Effector memory CD4-positive, alpha-beta T cell (primary cell): ENCODE measurements around the gene EVI2B.
"Not testable (repeated sequence)": the region's sequence is repeated elsewhere in the genome, so short reads cannot be mapped to it uniquely, and the experiment has no call there.

Experiments used
- DNase-seq, 3 donors: peaks; one replicate each; pipeline ENCODE4 v3.0.0-alpha.2; 2020
- H3K27ac ChIP-seq: 2 replicates; pipeline ENCODE4 v1.7.0; 2013; ENCODE audit warnings: mild to moderate bottlenecking, low read length, moderate library complexity; ENCODE audit not compliant: insufficient read depth, poor library complexity, severe bottlenecking
- H3K27me3 ChIP-seq: replicated peaks from 2 replicates; pipeline ENCODE4 v1.7.0; 2013; ENCODE audit warnings: mild to moderate bottlenecking, low read length; ENCODE audit not compliant: insufficient read depth, control insufficient read depth, poor library complexity, severe bottlenecking
- H3K36me3 ChIP-seq: 2 replicates; pipeline ENCODE4 v1.7.0; 2013; ENCODE audit warnings: mild to moderate bottlenecking, low read length, moderate library complexity; ENCODE audit not compliant: control insufficient read depth, insufficient read depth
- H3K4me1 ChIP-seq: 2 replicates; pipeline ENCODE4 v1.7.0; 2013; ENCODE audit warnings: low read length, mild to moderate bottlenecking; ENCODE audit not compliant: control insufficient read depth, insufficient read depth, poor library complexity, severe bottlenecking
- H3K4me3 ChIP-seq: 2 replicates; pipeline ENCODE4 v1.7.0; 2013; ENCODE audit warnings: low read length, low read depth, mild to moderate bottlenecking; ENCODE audit not compliant: insufficient read depth, poor library complexity, severe bottlenecking
- H3K9me3 ChIP-seq: 2 replicates; pipeline ENCODE4 v1.7.0; 2013; ENCODE audit warnings: mild to moderate bottlenecking, low read length, moderate library complexity; ENCODE audit not compliant: control insufficient read depth

Gene EVI2B

DNA sequence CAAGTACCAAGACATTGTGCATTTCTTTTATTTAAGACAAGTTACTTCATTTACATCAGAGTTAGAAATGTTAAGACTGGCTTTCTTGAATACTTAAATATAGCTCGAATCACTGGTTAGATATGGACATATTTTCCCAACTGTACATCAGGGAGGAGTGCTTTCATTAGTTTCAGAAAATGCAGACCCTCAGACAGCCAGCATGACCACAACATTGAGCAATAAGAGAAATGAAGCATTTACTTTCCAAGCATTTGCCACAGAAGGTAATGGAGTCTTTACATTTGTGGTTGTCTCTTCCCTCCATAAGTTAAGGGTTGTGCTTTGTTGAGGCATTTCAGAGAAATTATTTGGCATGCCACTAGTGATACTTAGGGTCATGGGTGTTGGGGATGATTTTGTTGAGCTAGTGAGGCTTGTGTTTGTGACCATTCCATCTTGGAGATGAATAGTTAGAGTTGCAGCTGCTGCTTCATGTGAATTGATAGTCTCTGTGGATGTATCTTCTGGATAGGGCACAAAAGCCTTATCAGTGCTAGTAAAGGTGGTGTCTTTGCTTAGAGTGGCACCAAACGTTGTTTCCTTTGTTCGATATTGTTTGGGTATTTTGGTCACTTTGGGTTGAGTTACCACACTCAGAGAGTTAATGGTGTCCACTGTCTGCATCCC, 18.9 kb downstream of the EVI2B start:
- no peak for DNase-seq
- Histone ChIP-seq H3K27ac (no peak overlapping the region), H3K4me1 (no peaks in the 10 kb centered on the region), H3K27me3 (no peaks in the 10 kb centered on the region), H3K36me3 (no peaks in the 10 kb centered on the region), H3K4me3 (no peak overlapping the region), H3K9me3 (no peaks in the 10 kb centered on the region)

DNA sequence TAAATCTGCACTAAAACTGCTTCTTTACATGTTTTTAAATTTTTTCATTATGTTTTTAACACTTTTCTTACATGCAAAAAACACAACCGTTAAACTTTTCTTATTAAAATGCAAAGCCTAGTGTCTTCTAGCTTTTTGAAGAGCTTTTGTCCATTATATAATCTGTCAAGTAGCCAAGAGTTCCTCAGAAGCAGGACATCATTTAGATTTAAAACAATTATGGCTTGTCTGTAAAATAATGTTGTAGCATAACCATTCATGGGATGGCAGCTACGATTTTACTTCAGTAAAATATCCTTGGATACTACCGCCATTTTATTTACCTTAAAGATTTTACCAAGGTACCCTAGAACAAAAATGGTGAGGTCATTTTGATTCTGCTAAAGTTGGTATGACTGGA, 19.6 kb downstream of the EVI2B start:
- Histone ChIP-seq H3K4me1 (no peaks in the 10 kb centered on the region), H3K27me3 (no peaks in the 10 kb centered on the region), H3K9me3 (no peaks in the 10 kb centered on the region), H3K27ac (no peak overlapping the region), H3K36me3 (no peaks in the 10 kb centered on the region), H3K4me3 (no peak overlapping the region)
- no peak for DNase-seq

- H3K27me3 ChIP-seq: no peaks in the 10 kb centered on the region
- H3K27ac ChIP-seq: no peak overlapping the region
These were observed 20.3 kb downstream of the EVI2B start for GRCh38 chr17:31293581-31293980.

DNA sequence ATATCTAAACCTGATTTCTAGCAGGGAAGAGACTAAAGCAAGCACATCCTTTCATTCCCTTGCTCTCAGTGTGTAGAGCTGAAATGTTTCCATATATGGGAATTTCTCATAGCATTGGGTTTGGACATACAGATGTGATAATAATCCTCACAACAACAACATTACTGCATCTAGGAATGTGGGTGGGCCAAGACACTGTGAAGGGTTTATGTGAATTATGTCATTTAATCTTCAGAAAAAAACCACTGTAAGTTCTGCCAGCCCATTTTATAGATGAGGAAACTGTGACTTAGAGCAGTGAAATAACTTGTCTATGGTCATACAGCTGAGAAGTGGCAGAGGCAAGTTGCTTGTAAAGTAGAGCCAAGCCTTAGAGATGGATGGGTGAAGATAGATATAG, 22.0 kb downstream of the EVI2B start:
- Histone ChIP-seq H3K4me1 (no peaks in the 10 kb centered on the region), H3K27me3 (no peaks in the 10 kb centered on the region), H3K4me3 (no peak overlapping the region), H3K9me3 (no peaks in the 10 kb centered on the region), H3K36me3 (no peaks in the 10 kb centered on the region), H3K27ac (no peak overlapping the region)
- no peak for DNase-seq

More at GRCh38 chr17:31293581-31293980, 20.3 kb downstream of the EVI2B start:
- Histone ChIP-seq H3K4me3 (no peak overlapping the region), H3K4me1 (no peaks in the 10 kb centered on the region), H3K9me3 (no peaks in the 10 kb centered on the region), H3K36me3 (no peaks in the 10 kb centered on the region)
- no peak for DNase-seq

- Histone ChIP-seq H3K27ac (no peak overlapping the region), H3K9me3 (no peaks in the 10 kb centered on the region), H3K4me3 (no peak overlapping the region)
These were observed 24.1 kb downstream of the EVI2B start for GRCh38 chr17:31289790-31290189.

GRCh38 chr17:31287932-31288331, 25.9 kb downstream of the EVI2B start:
- H3K4me1 ChIP-seq, H3K36me3 ChIP-seq, H3K4me3 ChIP-seq, DNase-seq, H3K27me3 ChIP-seq, H3K9me3 ChIP-seq, H3K27ac ChIP-seq: not testable (repeated sequence)

More at GRCh38 chr17:31289790-31290189, 24.1 kb downstream of the EVI2B start:
- DNase-seq: no peak
- H3K27me3 ChIP-seq: no peaks in the 10 kb centered on the region
- no peaks in the 10 kb centered on the region for H3K4me1 ChIP-seq
- no peaks in the 10 kb centered on the region for H3K36me3 ChIP-seq

DNA sequence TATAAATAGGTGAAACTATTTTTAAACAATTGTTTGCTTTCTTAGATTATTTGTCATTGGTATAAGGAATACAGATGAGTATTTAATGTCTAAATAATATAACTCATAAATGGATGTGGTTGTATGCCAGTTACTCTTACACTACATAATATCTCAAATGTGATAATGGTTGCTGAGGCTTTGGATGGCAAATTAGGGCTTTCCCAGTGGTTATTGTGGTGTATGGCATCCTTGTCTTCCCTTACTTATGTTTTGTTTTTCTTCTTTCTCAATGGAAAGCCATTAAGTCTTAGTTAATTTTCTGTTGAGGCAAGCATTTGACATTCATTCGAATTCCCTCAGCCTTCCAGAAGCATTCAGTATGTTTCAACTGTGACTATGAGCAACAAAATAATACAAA, 27.3 kb downstream of the EVI2B start:
- Histone ChIP-seq H3K9me3 (no peaks in the 10 kb centered on the region), H3K27me3 (no peaks in the 10 kb centered on the region), H3K27ac (no peak overlapping the region), H3K4me3 (no peak overlapping the region), H3K4me1 (no peaks in the 10 kb centered on the region), H3K36me3 (no peaks in the 10 kb centered on the region)
- no peak for DNase-seq

DNA sequence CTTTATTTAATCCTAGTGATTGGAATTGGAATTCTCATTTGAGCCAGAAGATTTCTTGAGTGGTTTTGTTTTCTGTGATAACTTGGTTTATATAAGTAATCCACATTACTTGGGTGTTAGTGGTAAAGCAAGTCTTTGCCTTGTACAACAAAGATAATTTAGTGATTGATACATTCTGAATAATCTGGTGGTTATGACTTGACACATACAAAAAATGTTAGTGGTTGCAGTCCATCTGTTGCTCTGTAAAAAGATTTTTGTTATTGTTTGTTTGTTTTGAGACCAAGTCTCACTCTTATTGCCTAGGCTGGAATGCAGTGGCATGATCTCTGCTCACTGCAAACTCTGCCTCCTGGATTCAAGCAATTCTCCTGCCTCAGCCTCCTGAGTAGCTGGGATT, 30.0 kb downstream of the EVI2B start:
- no peaks in the 10 kb centered on the region for H3K4me1 ChIP-seq
- no peaks in the 10 kb centered on the region for H3K27me3 ChIP-seq
- H3K9me3 ChIP-seq: no peaks in the 10 kb centered on the region
- H3K27ac ChIP-seq: no peak overlapping the region
- no peak for DNase-seq
- no peaks in the 10 kb centered on the region for H3K36me3 ChIP-seq
- no peak overlapping the region for H3K4me3 ChIP-seq

DNA sequence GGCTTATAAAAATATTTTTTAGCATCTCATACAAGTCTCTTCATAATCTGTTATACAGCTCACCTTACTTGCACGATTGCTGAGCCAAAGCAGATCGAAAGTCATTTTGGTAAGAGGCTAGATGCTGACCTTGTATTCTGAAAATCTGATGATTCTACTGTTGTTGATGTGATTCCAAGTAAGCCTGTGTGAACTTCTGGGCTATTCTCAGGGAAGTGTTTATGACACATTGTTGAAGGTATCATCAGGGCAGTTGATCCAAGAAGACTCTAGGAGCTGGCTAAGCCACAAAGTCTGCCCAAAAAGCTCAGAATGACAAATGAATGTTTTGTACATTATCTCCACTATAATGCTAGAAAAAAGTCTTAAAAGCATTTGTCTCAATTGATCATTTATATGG, 32.8 kb downstream of the EVI2B start:
- DNase-seq: no peak
- Histone ChIP-seq H3K27me3 (no peaks in the 10 kb centered on the region), H3K36me3 (no peaks in the 10 kb centered on the region), H3K4me1 (no peaks in the 10 kb centered on the region), H3K27ac (no peak overlapping the region), H3K9me3 (no peaks in the 10 kb centered on the region), H3K4me3 (no peak overlapping the region)

DNA sequence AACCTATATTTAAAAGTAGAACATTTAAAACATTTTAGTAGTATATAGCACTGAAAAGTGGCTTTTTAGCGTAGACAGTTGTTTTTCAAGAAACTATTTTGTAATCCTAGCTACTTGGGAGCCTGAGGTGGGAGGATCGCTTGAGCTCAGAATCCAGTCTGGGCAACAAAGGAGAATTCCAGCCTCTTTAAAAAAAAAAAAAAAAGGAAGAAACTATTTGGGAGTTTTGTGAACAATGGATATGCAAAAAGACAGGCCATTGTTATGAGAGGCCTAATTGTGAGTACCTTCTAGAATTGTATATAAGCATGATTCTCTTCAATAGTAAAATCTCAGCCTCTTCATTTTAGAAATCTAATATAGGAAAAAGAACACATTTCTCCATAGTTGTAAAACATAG, 34.5 kb downstream of the EVI2B start:
- no peaks in the 10 kb centered on the region for H3K4me1 ChIP-seq
- no peak overlapping the region for H3K4me3 ChIP-seq
- no peaks in the 10 kb centered on the region for H3K9me3 ChIP-seq
- no peak overlapping the region for H3K27ac ChIP-seq
- no peaks in the 10 kb centered on the region for H3K36me3 ChIP-seq
- DNase-seq: no peak
- H3K27me3 ChIP-seq: no peaks in the 10 kb centered on the region
